Hindlimb muscle (tissue), 1 donor: ENCODE measurements around the gene GNB5. TPM values are rescaled to one million over a fixed set of nuclear protein-coding genes. Genes with fewer than 3 reads are reported as not detected.

Source experiments
- polyA plus RNA-seq: library from polyadenylated mRNA; unstranded; fragments of 120-200 nt; gene quantifications from one replicate; pipeline ENCODE4 v1.2.1, GENCODE V29; 2013; ENCODE audit not compliant: insufficient read length

Gene GNB5
- polyA plus RNA-seq, 1 donor, result 8.0 TPM

Other genes starting within 250 kb of the GNB5 start
- gene LEO1, start 219.6 kb downstream of the GNB5 start, polyA plus RNA-seq, result 18.7 TPM
- gene MAPK6, start 172.2 kb downstream of the GNB5 start, polyA plus RNA-seq, result 24.0 TPM
- gene BCL2L10, start 78.6 kb downstream of the GNB5 start, polyA plus RNA-seq, result 0.31 TPM
- 9.4 TPM for gene MYO5C, start 104.4 kb upstream of the GNB5 start, polyA plus RNA-seq